HG03135 (cell line): Measurements from ENCODE around the gene CHDH.
A peak's percentile ranks its signal among the peaks of the same experiment; 100 is the strongest.

Source experiments
- ATAC-seq: cut with Tn5 transposase; IDR thresholded peaks from one replicate; pipeline ENCODE4 v1.9.1; 2021; ENCODE audit warnings: mild to moderate bottlenecking, moderate library complexity; ENCODE audit not compliant: unreplicated experiment

Gene CHDH, protein sequence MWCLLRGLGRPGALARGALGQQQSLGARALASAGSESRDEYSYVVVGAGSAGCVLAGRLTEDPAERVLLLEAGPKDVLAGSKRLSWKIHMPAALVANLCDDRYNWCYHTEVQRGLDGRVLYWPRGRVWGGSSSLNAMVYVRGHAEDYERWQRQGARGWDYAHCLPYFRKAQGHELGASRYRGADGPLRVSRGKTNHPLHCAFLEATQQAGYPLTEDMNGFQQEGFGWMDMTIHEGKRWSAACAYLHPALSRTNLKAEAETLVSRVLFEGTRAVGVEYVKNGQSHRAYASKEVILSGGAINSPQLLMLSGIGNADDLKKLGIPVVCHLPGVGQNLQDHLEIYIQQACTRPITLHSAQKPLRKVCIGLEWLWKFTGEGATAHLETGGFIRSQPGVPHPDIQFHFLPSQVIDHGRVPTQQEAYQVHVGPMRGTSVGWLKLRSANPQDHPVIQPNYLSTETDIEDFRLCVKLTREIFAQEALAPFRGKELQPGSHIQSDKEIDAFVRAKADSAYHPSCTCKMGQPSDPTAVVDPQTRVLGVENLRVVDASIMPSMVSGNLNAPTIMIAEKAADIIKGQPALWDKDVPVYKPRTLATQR

DNA sequence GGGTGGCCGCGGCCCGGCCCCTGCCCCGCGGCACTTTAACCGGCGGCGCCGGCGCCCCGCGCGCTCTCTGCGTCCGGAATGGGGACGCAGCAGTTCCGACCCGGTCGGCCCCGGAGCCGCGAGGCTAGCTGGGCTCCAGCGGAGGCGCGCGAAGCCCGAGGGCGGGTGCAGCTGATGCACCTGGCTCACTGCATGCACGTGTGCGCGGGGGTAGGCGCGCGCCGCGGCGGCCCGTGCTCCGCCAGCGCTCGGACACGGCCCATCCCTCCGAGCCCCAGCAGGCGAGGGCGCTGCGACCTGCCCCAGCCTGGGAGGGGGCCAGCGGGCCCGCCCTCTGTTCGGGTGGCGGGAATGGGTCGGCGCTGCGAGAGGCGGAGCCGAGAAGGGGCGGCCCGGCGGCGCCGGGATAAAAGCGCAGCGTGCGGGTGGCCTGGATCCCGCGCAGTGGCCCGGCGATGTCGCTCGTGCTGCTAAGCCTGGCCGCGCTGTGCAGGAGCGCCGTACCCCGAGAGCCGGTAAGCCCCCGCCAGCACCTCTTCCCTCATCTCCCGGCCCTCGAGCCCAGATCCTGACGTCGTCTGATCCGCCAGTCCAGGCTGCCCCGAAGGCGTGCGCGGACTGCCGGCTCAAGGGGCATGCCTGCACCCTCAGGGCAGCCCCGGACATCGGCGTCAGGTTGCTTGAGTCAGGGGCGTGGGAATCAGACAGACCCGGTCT, at the start of gene CHDH, which contains the start of gene IL17RB:
TSS of gene CHDH (minus strand) at position 286 of the 717 bp plus-strand sequence. CDS start 22,411 bp downstream, outside the sequence.
TSS of gene IL17RB (plus strand) at position 435 of the 717 bp plus-strand sequence. CDS start at position 456, 21 bp downstream.
- peak; percentile 43 for ATAC-seq

DNA sequence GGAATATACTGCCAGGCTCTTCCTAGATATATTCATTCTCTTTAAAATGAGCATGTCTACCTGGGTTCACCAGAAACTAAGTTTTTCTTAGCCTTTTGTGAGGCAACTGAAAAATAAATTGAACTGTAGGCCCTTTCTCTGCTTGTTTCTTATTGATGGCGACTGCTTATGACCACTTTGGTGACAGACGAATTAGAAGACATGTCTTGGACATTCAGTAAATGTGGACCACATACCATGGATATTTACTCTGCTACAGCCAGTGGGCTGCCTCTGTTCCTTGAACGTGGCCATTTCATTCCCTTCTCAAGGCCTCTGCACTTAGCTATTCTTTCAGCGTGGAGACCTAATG, 46.0 kb upstream of the CHDH start:
- ATAC-seq: no peak

DNA sequence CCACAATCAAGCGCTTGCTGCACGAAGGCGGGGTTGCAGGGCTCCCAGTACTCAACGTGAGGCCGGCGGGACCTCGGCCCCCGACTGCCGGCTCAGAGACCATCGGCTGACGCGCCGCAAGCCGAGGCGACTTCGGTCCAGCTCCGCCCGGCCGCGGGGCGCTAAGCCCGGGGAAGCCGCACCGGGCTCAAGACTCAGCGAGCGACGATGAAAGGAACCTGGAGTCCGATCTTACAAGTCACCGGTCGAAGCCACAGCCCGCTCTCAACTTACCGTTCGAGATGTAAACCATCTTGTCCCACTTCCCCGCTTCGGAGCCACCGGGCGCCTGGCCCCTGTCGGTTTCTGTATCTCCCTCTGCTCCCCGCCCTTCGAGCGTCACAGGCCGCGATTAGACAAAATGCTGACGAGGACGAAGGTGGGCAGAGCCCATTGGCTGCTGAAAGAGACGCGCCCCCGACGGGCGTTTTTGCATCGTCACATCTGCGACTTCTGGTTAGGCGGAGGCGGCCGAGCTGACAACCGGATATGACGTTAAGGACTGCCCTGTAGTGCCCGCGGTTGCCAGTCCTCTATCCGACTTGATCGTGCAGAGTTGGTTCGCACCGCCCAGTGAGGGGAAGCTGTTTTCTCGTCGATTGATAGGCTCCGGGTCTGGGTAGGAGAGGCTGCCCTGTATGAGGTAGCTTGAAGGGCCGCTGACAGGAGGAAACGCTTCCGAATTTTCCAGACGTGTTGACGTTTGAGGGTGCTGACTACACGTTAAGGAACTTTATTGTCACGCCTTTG, 45.5 kb upstream of the CHDH start, which contains the start of gene SELENOK:
TSS of gene SELENOK (minus strand) at position 363 of the 789 bp plus-strand sequence.
- ATAC-seq: peak; percentile 97

DNA sequence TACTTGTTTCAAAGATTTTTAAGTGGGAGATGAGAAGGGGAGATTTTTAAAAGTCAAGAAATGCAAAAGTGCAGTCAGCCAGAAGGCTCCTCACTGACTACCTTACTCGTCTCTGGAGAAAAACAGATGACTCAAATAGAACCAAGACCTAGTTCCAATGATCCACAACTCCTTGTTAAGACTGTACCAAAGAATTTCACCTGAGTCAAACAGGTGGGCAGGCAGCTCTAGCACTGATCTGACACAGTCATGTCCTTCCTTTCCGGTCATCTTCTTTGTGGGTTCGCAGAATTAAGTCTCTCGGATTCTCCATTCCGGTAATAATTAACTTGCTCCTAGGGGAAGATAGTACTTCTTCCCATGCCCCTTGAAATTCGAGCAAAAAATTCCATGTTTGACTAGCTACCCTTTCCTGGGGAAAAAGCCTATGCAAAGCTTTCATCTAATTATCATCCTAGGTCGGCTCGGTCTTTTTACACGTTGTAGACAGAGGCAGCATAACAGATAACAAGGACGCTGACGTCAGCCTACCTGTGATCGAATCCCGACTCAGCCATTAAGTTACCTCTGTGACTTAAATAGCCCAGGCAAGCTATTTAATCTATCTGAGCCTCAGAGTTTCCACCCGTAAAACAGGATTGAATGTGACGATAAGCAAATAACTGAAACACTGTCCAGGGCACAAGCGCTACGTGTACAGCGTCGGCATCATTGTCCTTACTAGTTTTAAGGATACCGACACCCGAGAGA, 44.7 kb upstream of the CHDH start:
- ATAC-seq: no peak

DNA sequence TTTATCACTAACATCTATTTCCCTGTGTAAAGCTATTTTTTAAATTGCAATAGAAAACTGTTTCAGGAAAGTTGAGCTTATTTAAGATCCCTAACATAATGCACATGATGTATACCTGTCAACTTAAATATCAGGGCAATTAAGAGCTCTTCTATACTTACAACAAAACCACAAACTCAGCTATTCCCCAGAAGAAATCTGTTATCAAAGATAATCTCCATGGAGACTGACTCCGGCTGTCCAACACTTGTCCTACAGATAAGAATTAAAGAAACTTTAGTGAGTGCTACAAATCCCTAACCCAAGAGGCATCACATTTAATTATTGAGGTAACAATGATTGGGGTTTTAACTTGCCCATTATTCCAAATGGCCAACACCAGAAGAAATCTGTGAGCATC, 42.0 kb upstream of the CHDH start:
- no peak for ATAC-seq

DNA sequence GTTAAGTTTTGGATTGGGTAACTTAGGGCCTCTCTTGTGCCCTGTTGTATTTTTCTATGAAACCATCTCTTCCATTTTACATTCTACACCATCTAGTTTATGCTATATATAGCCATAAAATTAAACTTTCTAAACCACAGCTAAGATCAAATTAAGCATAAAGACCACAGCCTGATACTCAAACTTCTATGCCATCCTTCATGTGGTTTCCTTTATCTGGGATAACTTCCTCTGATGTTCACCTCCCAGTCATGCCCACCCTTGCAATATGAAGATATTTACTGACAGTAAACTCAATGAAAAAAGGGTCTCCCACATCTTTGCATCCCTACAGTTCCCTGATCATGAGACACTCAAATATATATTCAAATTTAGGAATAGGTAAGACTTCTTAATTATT, 41.2 kb upstream of the CHDH start:
- ATAC-seq: no peak

DNA sequence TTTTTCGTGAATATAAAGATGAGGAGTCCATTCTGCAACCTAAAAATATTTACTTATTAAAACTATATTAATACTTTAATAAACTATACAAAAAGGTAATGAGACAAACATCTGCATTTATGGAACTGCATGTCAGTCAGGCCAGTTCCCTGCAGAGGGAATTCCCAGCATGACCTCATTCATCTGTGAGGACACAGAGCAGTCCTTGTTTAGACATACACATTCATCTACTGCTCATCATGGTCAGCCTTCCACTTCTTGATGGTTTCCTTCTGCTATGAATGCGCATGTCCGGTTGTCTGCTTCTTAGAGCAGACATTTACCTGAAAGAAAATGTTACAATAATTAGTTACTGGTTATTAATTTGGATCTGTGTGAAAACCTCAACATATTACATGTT, 39.0 kb upstream of the CHDH start:
- ATAC-seq: no peak

DNA sequence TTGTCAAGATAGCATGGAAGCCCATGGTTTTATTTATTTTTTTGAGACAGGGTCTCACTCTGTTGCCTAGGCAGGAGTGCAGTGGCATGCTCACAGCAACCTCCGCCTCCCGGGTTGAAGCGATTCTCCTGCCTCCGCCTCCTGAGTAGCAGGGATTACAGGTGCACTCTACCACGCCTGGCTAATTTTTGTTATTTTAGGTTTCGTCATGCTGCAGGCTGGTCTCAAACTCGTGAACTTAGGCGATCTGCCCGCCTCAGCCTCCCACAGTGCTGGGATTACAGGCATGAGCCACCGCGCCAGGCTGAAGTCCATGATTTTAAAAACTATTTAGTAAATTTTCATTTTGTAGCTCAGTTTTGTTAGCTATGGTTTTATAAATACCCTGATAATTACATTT, 38.4 kb upstream of the CHDH start:
- no peak for ATAC-seq

DNA sequence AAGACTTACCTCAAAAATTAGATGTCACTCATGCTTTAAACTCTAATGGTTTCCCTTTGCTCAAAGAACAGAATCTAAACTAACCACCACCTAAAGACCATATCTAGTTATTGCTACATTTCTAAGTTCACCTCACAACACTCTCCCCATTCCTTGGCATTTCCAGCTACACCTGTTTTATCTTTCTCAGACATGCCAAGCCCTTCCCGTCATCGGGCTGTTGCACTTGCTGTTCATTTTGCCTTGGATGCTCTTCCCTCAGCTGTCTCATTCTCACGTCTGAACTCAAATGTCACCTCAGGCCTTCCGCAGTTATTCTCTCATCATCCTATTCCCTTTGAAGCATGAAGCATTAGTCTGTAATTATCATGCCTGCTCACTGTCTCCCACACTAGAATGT, 36.8 kb upstream of the CHDH start:
- no peak for ATAC-seq

DNA sequence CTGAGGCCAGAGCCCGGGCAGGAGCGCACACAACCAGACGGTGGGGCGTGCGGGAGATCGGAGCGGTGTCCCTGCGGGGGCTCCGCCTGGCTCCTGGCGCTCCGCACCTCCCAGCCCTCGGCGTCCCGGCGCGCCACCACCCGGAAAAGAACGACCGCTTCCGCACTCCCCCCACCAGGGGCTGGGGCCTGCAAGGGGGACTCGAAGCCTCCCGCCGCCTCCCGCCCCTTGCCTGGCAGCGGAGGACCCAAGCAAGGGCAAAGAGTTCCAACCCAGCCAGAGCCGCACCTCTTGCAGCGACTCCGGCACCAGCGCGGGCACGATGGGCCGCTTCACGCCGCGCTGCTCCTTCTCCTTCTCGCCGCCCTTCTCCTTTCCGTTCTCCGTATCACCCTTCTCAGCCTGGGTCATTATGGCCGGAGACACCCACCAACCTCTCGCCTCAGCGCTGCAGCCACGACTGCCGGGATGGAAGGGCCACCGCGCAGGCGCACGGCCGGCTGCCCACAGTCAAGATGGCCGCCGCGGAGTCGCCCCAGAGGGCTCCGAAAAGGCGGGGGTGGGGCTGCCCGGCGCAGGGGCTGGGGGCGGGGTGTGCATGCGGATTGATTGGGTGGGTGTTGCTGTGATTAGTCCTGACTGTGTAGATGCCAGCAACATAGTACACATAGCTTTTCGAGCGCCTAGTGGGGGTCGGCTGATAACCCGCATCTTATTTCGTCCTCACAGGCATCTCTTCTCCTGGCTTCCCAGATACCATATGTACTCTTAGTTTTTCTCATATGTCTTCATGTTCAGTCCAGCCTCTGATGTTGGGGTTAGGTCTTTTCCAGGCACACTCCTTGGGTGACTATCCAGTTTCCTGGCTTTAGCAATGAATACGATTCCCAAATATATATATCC, 35.7 kb upstream of the CHDH start, which contains the start of gene ACTR8:
TSS of gene ACTR8 (minus strand) at position 462 of the 903 bp plus-strand sequence. CDS start at position 411, 51 bp downstream.
- peak; percentile 84 for ATAC-seq

DNA sequence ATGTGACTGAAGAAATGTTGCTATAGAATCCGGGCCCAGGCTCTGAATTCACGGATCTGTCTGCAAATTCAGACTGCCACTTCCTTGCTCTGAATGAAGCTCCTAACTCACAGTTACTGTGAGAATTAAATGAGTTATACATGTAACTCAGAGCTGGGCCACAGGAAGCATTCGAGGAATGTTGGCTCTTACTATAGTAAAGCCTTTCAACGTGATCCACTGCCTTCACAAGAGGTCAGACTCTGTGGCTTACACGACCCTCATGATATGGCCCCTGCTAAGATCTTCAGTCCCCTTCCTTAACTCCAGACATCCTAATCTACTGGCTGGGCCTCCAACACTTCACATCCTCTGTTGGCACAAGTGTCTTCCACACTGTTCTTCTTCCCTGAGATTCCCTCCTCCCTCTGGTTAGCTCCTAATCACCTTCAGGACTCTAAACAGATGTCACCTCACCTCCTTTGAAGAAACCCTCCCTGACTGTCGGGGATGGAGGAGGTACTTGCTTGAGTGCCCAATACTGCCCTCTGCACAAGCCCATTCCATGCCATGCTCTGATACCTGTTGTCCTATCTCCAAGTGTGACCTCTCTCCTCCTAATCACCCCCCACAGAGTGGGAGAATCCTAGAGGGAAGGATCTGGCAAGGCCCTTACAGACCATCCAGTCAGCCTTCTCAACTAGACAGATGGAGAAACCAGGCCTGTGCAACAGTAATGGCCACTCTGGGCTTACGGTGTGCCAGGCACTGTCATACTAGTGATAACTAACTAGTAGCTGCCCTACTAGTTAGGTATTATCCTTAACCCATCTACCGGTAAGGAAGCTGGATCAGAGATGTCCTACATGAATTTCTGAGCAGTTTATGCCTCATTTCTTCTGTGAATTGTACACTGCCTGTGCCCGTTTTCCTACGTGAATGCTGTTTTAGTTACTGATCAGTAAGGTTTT, 34.5 kb upstream of the CHDH start:
- no peak for ATAC-seq

DNA sequence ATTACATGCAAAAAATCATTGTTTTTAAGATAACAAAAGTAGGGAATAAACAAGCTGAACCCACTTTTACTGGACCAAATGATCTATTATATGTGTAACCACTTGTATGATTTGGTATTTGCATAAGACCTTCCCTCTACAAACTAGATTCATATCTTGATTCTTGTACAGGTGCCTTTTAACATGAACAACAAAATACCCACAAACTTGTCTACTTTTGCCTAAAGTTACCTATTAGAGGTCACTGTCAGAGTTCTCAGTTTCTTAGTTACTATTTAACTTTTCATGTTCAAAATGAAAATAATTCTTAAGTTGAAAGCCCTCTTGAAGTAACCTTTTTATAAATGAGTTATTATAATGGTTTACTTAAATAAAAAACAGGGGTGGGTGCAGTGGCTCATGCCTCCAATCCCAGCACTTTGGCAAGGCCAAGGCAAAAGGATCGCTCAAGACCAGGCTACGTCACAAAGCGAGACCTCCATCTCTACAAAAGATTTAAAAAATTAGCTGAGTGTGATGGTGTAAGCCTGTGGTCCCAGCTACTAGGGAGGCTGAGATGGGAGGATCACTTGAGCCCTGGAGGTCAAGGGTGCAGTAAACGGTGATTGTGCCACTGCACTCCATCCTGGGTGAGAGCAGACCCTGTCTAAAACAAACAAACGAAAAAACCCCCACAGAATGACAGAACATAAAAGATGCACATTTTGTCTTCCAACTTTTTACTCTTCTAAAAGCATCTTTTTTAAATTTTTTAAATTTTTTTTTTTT, 19.7 kb upstream of the CHDH start:
- peak; percentile 58 for ATAC-seq

DNA sequence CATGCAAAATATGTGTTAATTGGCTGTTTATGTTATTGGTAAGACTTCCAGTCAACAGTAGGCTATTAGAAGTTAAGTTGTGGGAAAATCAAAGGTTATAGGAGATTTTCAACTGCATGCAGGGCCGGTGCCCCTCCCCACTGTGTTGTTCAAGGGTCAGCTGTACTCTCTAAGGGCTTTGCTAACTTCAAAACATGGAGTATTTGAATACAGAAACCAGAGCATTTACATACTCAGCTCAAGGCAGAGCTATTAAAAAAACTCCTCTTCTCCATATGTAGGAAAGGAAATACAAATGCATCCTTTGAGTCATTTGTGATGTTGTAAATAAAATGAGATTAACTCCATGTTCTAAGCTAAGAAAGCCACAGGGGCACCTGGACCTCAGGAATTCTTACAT, 16.9 kb upstream of the CHDH start:
- no peak for ATAC-seq

DNA sequence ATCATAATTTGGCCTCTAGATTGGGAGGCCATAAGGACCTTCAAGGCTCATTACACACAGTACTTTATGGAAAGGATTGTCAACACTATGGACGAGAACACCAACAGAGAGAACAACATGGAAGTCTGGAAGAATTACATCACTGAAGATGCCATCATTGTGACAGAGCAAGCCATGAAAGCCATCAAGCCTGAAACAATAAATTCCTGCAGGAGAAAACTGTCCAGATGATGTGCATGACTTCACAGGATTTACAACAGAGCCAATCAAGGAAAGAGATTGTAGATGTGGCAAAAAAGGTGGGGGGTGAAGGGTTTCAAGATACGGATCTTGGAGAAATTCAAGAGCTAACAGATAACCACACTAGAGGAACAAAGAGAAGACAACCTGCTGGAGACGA, 16.0 kb upstream of the CHDH start:
- ATAC-seq: no peak

DNA sequence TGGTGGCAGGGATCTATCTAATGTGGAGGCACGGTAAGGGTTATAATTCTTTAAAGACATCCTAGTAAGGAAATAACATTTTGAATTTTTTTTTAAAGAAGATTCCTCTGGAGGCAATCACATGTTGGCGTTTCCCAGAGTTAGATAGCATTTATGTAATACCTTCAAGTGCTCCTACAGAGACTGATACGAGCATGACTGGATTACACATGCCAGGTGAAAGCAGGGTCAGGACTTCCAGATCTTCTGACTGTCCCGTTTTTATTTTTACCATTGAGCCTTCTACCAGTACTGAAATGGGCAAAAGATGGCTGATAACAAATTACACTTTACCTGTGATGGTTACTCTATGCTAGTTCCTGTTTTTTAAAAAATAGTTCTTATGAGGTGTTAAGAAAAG, 14.0 kb upstream of the CHDH start:
- ATAC-seq: no peak

DNA sequence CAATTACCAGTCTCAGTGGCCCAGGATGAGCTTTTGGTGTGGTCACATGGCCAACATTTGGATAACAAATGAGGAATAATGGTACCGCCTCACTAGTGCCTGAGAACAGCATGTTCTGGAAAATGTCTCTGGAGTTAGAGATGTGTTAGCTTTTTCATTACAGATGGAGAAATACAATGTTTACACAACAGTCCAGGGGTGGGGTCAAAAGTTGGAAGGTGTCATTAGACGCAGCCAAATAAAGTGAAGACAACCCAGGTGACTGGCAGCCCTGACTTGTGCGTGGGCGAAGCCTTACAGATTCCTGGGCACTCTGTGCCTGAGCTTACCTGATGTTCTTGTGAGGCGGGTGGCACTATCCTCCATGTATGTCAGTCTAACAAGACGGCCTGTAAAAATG, 13.0 kb upstream of the CHDH start:
- no peak for ATAC-seq

DNA sequence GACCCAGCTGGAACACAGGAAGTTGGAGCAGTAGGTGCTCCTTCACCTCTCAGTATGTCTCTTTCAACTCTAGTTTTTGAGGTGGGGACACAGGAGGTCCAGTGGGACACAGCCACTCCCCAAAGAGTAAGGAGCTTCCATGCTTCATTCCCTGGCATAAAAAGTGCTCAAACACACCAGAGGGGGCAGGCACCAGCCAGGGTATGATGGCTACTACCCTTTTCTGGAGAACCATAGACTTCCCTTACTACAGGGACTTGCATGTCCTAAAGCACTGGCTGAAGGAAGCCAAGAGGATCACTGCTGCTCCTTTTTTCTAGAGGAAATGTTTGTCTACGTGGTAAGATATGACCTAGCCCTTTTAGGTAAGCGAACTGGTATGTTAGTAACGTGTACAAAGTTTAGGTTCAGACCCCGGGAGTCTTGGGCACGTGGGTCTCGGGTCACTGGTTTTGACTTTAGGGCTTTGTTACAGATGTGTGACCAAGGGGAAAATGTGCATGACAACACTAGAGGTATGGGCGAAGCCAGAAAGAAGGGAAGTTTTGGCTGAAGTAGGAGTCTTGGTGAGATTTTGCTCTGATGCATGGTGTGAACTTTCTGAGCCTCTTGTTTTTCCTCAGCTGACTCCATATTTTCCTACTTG, 12.0 kb upstream of the CHDH start:
- no peak for ATAC-seq
